OCI-LY1 (cell line): ENCODE measurements around the gene SPCS2.

Experiments used
- H2AFZ ChIP-seq: fragments of 200-600 bp; sonication (generic), shearing (Covaris generic); 2 replicates; pipeline ENCODE4 v1.6.0; 2014; ENCODE audit warnings: antibody characterized with exemption, mild to moderate bottlenecking, low read length
- H3F3A ChIP-seq: fragments of 200-600 bp; sonication (generic), shearing (Covaris generic); 2 replicates; pipeline ENCODE4 v1.6.0; 2014; ENCODE audit warnings: mild to moderate bottlenecking, antibody characterized with exemption, low read length, moderate library complexity; ENCODE audit not compliant: insufficient read depth
- H3K27ac ChIP-seq: fragments of 200-600 bp; sonication (generic); 2 replicates; pipeline ENCODE4 v1.5.1; 2014; ENCODE audit warnings: low read length, mixed run types, mild to moderate bottlenecking, low read depth; ENCODE audit not compliant: poor library complexity, severe bottlenecking
- H3K27me3 ChIP-seq: fragments of 200-600 bp; sonication (generic); 2 replicates; pipeline ENCODE4 v1.6.0; 2014; ENCODE audit warnings: antibody characterized with exemption, mild to moderate bottlenecking, low read length, moderate library complexity; ENCODE audit not compliant: insufficient read depth
- H3K36me3 ChIP-seq: fragments of 200-600 bp; sonication (generic); 2 replicates; pipeline ENCODE4 v1.6.1; 2014; ENCODE audit warnings: mild to moderate bottlenecking, antibody characterized with exemption, low read length, moderate library complexity, mixed read lengths; ENCODE audit not compliant: insufficient read depth
- H3K4me1 ChIP-seq: fragments of 200-600 bp; sonication (generic); 2 replicates; pipeline ENCODE4 v1.5.1; 2014; ENCODE audit warnings: mild to moderate bottlenecking, low read length, moderate library complexity; ENCODE audit not compliant: insufficient read depth, severe bottlenecking
- H3K4me2 ChIP-seq: fragments of 200-600 bp; sonication (generic), shearing (Covaris generic); 2 replicates; pipeline ENCODE4 v1.6.1; 2014; ENCODE audit warnings: low read length
- H3K4me3 ChIP-seq: fragments of 200-600 bp; sonication (generic); 2 replicates; pipeline ENCODE4 v1.5.1; 2014; ENCODE audit warnings: low read length, low read depth, mild to moderate bottlenecking, mixed read lengths; ENCODE audit not compliant: poor library complexity, severe bottlenecking
- H3K79me2 ChIP-seq: fragments of 200-600 bp; shearing (Covaris generic); 2 replicates; pipeline ENCODE4 v1.6.1; 2016; ENCODE audit warnings: mixed run types, low read length, mixed read lengths; ENCODE audit not compliant: insufficient read depth
- H3K9ac ChIP-seq: fragments of 200-600 bp; sonication (generic), shearing (Covaris generic); 2 replicates; pipeline ENCODE4 v1.6.1; 2014; ENCODE audit warnings: mild to moderate bottlenecking, low read length, mixed read lengths
- H3K9me2 ChIP-seq: fragments of 200-600 bp; sonication (generic), shearing (Covaris generic); 2 replicates; pipeline ENCODE4 v1.6.1; 2014; ENCODE audit warnings: low read depth, mild to moderate bottlenecking, low read length, mixed read lengths
- H3K9me3 ChIP-seq: fragments of 200-600 bp; shearing (Covaris generic); 2 replicates; pipeline ENCODE4 v1.6.1; 2014; ENCODE audit warnings: low read length, mixed read lengths
- H4K20me1 ChIP-seq: fragments of 200-600 bp; sonication (generic), shearing (Covaris generic); 2 replicates; pipeline ENCODE4 v1.6.0; 2016; ENCODE audit warnings: mild to moderate bottlenecking, low read length; ENCODE audit not compliant: insufficient read depth
- CTCF ChIP-seq: fragments of 200-600 bp; sonication (generic), shearing (Covaris generic); IDR thresholded peaks from 2 replicates; pipeline ENCODE4 v1.5.1; 2017; ENCODE audit warnings: mild to moderate bottlenecking, antibody characterized with exemption, low read length, moderate library complexity, mixed read lengths
- EZH2 ChIP-seq: fragments of 200-600 bp; sonication (generic), shearing (Covaris generic); IDR thresholded peaks from 2 replicates; pipeline ENCODE4 v1.8.0; 2017; ENCODE audit warnings: borderline replicate concordance, mixed run types, mild to moderate bottlenecking, antibody characterized with exemption, low read length, moderate library complexity, mixed read lengths

SPCS2 gene

GRCh38 chr11:74942073-74942759 lies 6.8 kb upstream of the SPCS2 start:
- Histone ChIP-seq H3K9me3 (no peaks in the 10 kb centered on the region), H2AFZ (no peak overlapping the region), H3K4me3 (no peak overlapping the region), H3K27ac (no peak overlapping the region), H3K9me2 (no peaks in the 10 kb centered on the region), H3K27me3 (no peaks in the 10 kb centered on the region), H3K79me2 (no peaks in the 10 kb centered on the region), H3K4me2 (no peak overlapping the region), H3K4me1 (no peaks in the 10 kb centered on the region), H3K9ac (no peak overlapping the region), H3K36me3 (peaks cover 36% of the 10 kb centered on the region; the same call in 1 of the 2 replicates), H4K20me1 (no peaks in the 10 kb centered on the region), H3F3A (no peaks in the 10 kb centered on the region)
- no peak for TF ChIP-seq EZH2
- TF ChIP-seq CTCF, result no peak

DNA sequence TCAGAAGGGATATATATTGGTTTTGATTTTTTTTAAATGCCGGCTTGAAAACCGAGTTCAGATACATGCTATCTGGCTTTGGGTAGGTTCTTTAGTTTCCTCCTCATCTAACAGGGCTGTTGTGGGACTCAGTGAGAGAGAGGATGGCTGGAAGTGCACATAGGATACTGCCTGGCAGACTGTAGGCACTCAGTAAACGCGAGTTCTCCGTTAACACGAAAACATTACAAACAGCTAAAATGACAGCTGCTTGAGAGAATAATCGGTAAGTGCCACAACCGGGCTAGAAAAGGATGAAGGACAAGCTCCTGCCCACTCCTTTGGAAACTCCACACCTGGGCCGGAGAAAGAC lies 544 bp upstream of the SPCS2 start:
- Histone ChIP-seq H3K36me3 (peaks cover 43% of the 10 kb centered on the region), H3F3A (no peaks in the 10 kb centered on the region), H3K9me3 (no peaks in the 10 kb centered on the region), H3K9ac (peak overlapping the region; percentile 100), H2AFZ (no peak overlapping the region), H3K4me3 (peak overlapping the region; percentile 99), H4K20me1 (no peaks in the 10 kb centered on the region), H3K79me2 (peaks cover 48% of the 10 kb centered on the region), H3K27me3 (no peaks in the 10 kb centered on the region), H3K27ac (peak overlapping the region; percentile 16), H3K4me1 (peaks cover 45% of the 10 kb centered on the region), H3K4me2 (peak overlapping the region; percentile 82), H3K9me2 (no peaks in the 10 kb centered on the region)
- TF ChIP-seq EZH2, result no peak

- H3K36me3 ChIP-seq, result peaks cover 44% of the 10 kb centered on the region
- peak overlapping the region; percentile 85 for H3K27ac ChIP-seq
- peaks cover 60% of the 10 kb centered on the region for H3K79me2 ChIP-seq
- H3K4me1 ChIP-seq, result peaks cover 51% of the 10 kb centered on the region
- H4K20me1 ChIP-seq, result no peaks in the 10 kb centered on the region
- H3K9me3 ChIP-seq, result no peaks in the 10 kb centered on the region
- H3F3A ChIP-seq, result no peaks in the 10 kb centered on the region
- H3K27me3 ChIP-seq, result no peaks in the 10 kb centered on the region
- peak overlapping the region; percentile 97 for H3K4me2 ChIP-seq
- no peaks in the 10 kb centered on the region for H3K9me2 ChIP-seq
- no peak for TF ChIP-seq EZH2
- no peak for TF ChIP-seq CTCF
- H2AFZ ChIP-seq, result no peak overlapping the region
- H3K4me3 ChIP-seq, result peak overlapping the region; percentile 99
- H3K9ac ChIP-seq, result peak overlapping the region; percentile 100
Measured at GRCh38 chr11:74949753-74950137, 679 bp downstream of the SPCS2 start.

- TF ChIP-seq CTCF (no peak), EZH2 (no peak)
- peak overlapping the region; percentile 99 for H3K4me3 ChIP-seq
- H3K36me3 ChIP-seq, result peaks cover 51% of the 10 kb centered on the region
- H3K4me2 ChIP-seq, result peak overlapping the region; percentile 97
- H2AFZ ChIP-seq, result no peak overlapping the region
- no peaks in the 10 kb centered on the region for H4K20me1 ChIP-seq
- H3K27ac ChIP-seq, result peak overlapping the region; percentile 85
- no peaks in the 10 kb centered on the region for H3F3A ChIP-seq
- H3K9me2 ChIP-seq, result no peaks in the 10 kb centered on the region
- peaks cover 67% of the 10 kb centered on the region for H3K79me2 ChIP-seq
- H3K4me1 ChIP-seq, result peaks cover 51% of the 10 kb centered on the region
- H3K27me3 ChIP-seq, result no peaks in the 10 kb centered on the region
- H3K9ac ChIP-seq, result peak overlapping the region; percentile 100
- H3K9me3 ChIP-seq, result no peaks in the 10 kb centered on the region
Measured at GRCh38 chr11:74950374-74950969, 1.4 kb downstream of the SPCS2 start.
